GM12873 (cell line): ENCODE results near the gene RBM26.

Experiments
- TF ChIP-seq, protein P1 (sequence below): IDR thresholded peaks from 2 replicates; pipeline ENCODE4 v1.5.1; 2012; ENCODE audit warnings: low read depth, mild to moderate bottlenecking, moderate library complexity, low read length, control low read depth; ENCODE audit not compliant: insufficient read depth; ENCODE audit errors: missing control alignments

RBM26 gene

DNA sequence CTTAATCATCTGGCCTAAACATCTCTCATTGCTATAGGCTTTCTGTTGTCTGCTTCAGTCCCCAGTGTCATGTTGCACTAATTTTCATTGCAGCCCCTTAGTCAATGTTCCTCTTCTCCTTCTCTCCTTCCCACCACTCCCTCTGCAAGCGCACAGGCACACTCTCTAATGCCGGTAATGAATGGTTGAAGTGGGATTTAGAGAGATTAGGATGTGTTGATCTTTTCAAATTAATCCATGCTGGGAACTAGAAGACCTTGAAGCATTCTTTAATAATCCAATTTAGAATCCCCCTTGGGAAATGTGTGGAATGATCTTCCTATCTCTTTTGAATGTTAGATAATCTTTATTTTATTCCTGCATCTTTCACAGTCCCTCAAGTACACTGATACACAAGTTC, 41.7 kb upstream of the RBM26 start:
- TF ChIP-seq, protein P1, sequence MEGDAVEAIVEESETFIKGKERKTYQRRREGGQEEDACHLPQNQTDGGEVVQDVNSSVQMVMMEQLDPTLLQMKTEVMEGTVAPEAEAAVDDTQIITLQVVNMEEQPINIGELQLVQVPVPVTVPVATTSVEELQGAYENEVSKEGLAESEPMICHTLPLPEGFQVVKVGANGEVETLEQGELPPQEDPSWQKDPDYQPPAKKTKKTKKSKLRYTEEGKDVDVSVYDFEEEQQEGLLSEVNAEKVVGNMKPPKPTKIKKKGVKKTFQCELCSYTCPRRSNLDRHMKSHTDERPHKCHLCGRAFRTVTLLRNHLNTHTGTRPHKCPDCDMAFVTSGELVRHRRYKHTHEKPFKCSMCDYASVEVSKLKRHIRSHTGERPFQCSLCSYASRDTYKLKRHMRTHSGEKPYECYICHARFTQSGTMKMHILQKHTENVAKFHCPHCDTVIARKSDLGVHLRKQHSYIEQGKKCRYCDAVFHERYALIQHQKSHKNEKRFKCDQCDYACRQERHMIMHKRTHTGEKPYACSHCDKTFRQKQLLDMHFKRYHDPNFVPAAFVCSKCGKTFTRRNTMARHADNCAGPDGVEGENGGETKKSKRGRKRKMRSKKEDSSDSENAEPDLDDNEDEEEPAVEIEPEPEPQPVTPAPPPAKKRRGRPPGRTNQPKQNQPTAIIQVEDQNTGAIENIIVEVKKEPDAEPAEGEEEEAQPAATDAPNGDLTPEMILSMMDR, result no peak

DNA sequence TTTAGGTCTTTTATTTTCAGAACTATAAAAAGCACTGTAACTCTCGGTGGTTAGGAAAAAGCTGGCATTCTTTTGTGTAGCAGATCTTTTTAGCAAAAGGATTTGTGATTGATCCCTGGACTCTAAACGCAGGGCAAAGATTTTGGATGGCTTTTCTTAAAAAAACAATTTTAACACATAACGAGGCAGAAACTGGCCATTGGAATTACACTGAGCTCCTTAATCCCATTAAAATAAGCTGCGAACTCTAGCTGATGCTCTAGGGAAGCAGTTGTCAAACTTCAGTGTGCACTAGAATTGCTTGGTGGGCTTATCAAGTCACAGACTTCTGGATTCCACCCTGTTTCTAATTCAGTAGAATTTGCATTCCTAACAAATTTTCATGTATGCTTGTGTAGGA, 41.1 kb upstream of the RBM26 start:
- TF ChIP-seq, protein P1, result no peak

DNA sequence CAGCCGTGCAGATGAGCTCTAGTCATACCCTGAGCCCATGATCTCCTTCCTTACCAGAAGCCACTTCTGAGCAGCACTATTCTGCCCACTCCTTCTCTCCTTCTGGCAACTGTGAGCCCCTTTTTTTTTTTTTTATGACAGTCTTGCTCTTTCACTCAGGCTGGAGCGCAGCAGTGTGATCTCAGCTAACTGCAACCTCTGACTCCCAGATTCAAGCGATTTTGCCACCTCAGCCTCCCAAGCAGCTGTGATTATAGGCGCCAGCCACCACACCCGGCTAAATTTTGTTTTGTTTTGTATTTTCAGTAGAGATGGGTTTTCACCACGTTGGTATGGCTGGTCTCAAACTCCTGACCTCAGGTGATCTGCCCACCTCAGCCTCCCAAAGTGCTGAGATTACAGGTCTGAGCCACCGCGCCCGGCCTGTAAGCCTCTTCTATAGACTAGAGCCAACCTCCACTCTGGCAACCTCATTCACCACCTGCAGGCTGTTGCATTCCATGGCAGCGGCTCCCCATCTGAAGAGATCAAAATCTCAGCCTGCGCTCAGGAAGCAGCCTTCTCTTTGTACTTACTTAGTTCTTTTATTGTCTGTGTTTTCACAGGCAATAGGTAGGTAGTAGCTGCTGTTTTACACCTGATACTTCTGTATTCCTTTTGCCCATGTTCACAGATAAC, 40.1 kb upstream of the RBM26 start:
- TF ChIP-seq, protein P1, result no peak

DNA sequence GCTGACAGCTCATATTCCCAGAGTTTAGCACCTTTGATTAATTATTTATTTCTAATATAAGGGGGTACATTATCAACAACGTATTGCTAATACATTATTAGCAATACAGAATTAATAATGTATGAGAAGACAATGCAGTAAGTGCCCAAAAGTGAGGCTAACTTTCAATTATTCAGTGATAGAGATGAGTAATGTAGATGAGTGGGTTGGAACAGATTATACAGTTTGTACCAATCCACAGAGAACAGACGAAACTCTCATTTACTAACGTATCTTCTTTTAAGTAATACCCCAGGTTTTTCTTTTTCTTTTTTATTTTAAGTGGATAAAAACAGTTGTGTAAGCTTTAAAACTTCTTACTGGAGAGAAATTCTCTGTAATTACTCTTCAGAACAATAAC, 36.7 kb upstream of the RBM26 start:
- TF ChIP-seq, protein P1, result no peak

DNA sequence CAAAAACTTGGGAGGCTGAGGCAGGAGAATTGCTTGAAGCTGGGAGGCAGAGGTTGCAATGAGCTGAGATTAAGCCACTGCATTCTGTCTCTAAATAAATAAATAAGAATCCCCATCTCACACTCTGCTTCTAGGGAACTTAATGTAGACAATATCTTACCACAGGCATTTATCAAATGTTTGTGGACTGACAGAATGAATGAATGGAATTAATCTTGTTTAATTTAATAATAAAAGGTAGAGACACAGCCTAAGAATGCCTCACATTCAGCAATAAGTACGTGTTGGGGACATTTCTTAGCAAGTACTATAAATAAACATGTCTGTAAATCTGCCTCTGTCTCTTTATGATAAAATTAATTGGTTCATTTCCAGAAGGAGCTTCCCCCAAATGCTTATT, 36.2 kb upstream of the RBM26 start:
- TF ChIP-seq, protein P1, result no peak

DNA sequence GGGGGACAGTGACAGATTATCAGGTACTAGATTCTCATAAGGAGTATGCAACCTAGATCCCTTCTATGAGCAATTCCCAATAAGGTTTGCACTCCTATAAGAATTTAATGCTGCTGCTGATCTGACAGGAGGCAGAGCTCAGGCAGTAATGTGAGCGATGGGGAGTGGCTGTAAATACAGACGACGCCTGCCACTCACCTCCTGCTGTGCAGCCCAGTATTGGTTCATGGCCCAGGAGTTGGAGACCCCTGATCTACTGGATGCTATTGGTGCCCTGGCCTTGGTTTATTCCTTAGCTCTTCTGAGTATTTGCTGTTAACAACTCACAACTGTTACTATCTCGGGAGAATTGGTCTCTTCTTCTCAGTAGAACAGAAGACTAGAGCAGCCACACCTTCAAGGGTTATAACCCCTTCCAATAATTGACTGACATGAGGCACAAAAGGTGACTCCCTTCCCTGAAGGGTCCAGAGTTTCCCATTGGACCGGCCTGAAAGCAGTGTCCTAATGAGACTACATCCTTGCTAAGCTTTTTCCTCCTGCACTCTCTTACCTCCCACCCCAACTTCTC, 35.0 kb upstream of the RBM26 start:
- TF ChIP-seq, protein P1, result no peak

DNA sequence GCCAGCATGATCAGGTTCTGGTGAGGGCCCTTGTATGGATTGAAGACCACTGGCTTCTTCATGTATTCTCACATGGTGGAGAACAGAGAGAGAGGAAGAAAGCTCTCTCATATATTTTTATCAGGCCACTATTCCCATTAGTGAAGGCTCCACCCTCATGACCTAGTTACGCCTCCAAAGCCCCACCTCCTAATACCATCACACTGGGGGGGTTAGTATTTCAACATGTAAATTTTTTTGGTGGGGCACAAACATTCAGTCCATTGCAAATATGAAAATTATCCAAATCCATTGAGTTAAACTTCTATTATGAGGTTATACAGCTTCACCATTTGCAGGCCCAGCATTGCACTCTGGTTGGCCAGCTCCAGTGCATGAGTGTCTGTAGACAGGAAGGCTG, 33.2 kb upstream of the RBM26 start:
- TF ChIP-seq, protein P1, result no peak
